GM23338 (cell line): ENCODE results near the gene DOCK4. TPM values are rescaled to one million over a fixed set of nuclear protein-coding genes. Genes with fewer than 3 reads are reported as not detected.

ENCODE experiments used
- ATAC-seq: fragments of 200-7000 bp; cut with Tn5 transposase; 3 replicates; pipeline ENCODE4 v1.9.1; 2020
- DNase-seq: peaks from one replicate; pipeline ENCODE4 v3.0.0-alpha.2; 2015; ENCODE audit warnings: low spot score
- H2AFZ ChIP-seq: fragments of 200-600 bp; sonication (generic); 2 replicates; pipeline ENCODE4 v1.8.0; 2016; ENCODE audit warnings: antibody characterized with exemption, mild to moderate bottlenecking, moderate library complexity
- H3F3A ChIP-seq: fragments of 200-600 bp; sonication (generic); replicated peaks from 2 replicates; pipeline ENCODE4 v1.8.0; 2017; ENCODE audit warnings: antibody characterized with exemption, mixed run types, low read depth
- H3K27ac ChIP-seq: fragments of 200-600 bp; sonication (generic); 2 replicates; pipeline ENCODE4 v1.6.1; 2016; ENCODE audit warnings: low read depth
- H3K27me3 ChIP-seq: fragments of 200-600 bp; sonication (generic); 2 replicates; pipeline ENCODE4 v1.8.0; 2016; ENCODE audit warnings: mild to moderate bottlenecking, mixed run types, moderate library complexity; ENCODE audit not compliant: insufficient read depth
- H3K36me3 ChIP-seq: fragments of 200-600 bp; sonication (generic); 2 replicates; pipeline ENCODE4 v1.8.0; 2016; ENCODE audit warnings: mild to moderate bottlenecking; ENCODE audit not compliant: insufficient read depth
- H3K4me1 ChIP-seq: fragments of 200-600 bp; sonication (generic); 2 replicates; pipeline ENCODE4 v1.8.0; 2016; ENCODE audit warnings: mild to moderate bottlenecking, moderate library complexity; ENCODE audit not compliant: insufficient read depth
- H3K4me2 ChIP-seq: fragments of 200-600 bp; sonication (generic); 2 replicates; pipeline ENCODE4 v1.7.1; 2017; ENCODE audit warnings: mixed run types
- H3K4me3 ChIP-seq: fragments of 200-600 bp; sonication (generic); 2 replicates; pipeline ENCODE4 v1.6.1; 2016; ENCODE audit warnings: mixed run types
- H3K79me2 ChIP-seq: fragments of 200-600 bp; sonication (generic); replicated peaks from 2 replicates; pipeline ENCODE4 v1.8.0; 2017; ENCODE audit warnings: mild to moderate bottlenecking; ENCODE audit not compliant: insufficient read depth
- H3K9me2 ChIP-seq: fragments of 200-600 bp; sonication (generic); 2 replicates; pipeline ENCODE4 v1.8.0; 2017; ENCODE audit not compliant: insufficient read depth
- H4K20me1 ChIP-seq: fragments of 200-600 bp; sonication (generic); replicated peaks from 2 replicates; pipeline ENCODE4 v1.8.0; 2017; ENCODE audit warnings: mild to moderate bottlenecking; ENCODE audit not compliant: insufficient read depth
- H3K27ac Mint-ChIP-seq: 2 replicates; pipeline ENCODE4 v1.8.0; 2020; ENCODE audit warnings: inconsistent platforms, mild to moderate bottlenecking, moderate library complexity, mixed read lengths
- H3K27me3 Mint-ChIP-seq: 3 replicates; pipeline ENCODE4 v1.8.0; 2022; ENCODE audit warnings: low read depth, mild to moderate bottlenecking, moderate library complexity, mixed read lengths, inconsistent platforms; ENCODE audit not compliant: insufficient read depth, poor library complexity
- H3K36me3 Mint-ChIP-seq: 3 replicates; pipeline ENCODE4 v1.8.0; 2021; ENCODE audit warnings: low read depth, mild to moderate bottlenecking, inconsistent platforms, moderate library complexity, mixed read lengths
- H3K4me1 Mint-ChIP-seq: 3 replicates; pipeline ENCODE4 v1.8.0; 2020; ENCODE audit warnings: mild to moderate bottlenecking, inconsistent platforms, mixed read lengths
- H3K4me3 Mint-ChIP-seq: 3 replicates; pipeline ENCODE4 v1.8.0; 2021; ENCODE audit warnings: moderate library complexity, mild to moderate bottlenecking, inconsistent platforms, mixed read lengths
- H3K9me3 Mint-ChIP-seq: 3 replicates; pipeline ENCODE4 v1.8.0; 2020; ENCODE audit warnings: moderate library complexity, mild to moderate bottlenecking, inconsistent platforms, mixed read lengths
- CREB1 ChIP-seq: fragments of 250-450 bp; sonication (Bioruptor Pico); IDR thresholded peaks from 2 replicates; pipeline ENCODE4 v1.5.0; 2020; ENCODE audit warnings: low read depth, mild to moderate bottlenecking, moderate library complexity
- CTCF ChIP-seq, 2 experiments: fragments of 200-600 bp in 1 of 2; sonication (generic) in 1 of 2; conservative IDR thresholded peaks; 2 replicates each; pipeline versions ENCODE4 v1.5.1 to v1.6.1; 2016 to 2017; ENCODE audit warnings: antibody characterized with exemption in 2 of 2, low read depth in 2 of 2, mild to moderate bottlenecking in 2 of 2, moderate library complexity in 1 of 2
- ETS1 ChIP-seq: IDR thresholded peaks from 2 replicates; pipeline ENCODE4 v1.6.1; 2016; ENCODE audit warnings: antibody characterized with exemption
- EZH2 ChIP-seq: fragments of 200-600 bp; sonication (generic); IDR thresholded peaks from one replicate; pipeline ENCODE4 v1.8.0; 2017; ENCODE audit warnings: antibody characterized with exemption, mild to moderate bottlenecking, low read depth; ENCODE audit not compliant: unreplicated experiment
- EZH2phosphoT487 ChIP-seq: fragments of 200-600 bp; sonication (generic); IDR thresholded peaks from one replicate; pipeline ENCODE4 v1.8.1; 2018; ENCODE audit warnings: antibody characterized with exemption; ENCODE audit not compliant: unreplicated experiment
- JUNB ChIP-seq: IDR thresholded peaks from one replicate; pipeline ENCODE4 v1.6.1; 2016; ENCODE audit warnings: antibody characterized with exemption; ENCODE audit not compliant: unreplicated experiment
- NANOG ChIP-seq: IDR thresholded peaks from 2 replicates; pipeline ENCODE4 v1.6.1; 2016; ENCODE audit warnings: antibody characterized with exemption, borderline replicate concordance
- POLR2AphosphoS5 ChIP-seq: IDR thresholded peaks from 2 replicates; pipeline ENCODE4 v1.6.1; 2016; ENCODE audit warnings: antibody characterized with exemption, low read depth
- REST ChIP-seq: IDR thresholded peaks from one replicate; pipeline ENCODE4 v1.6.1; 2018; ENCODE audit warnings: antibody characterized with exemption; ENCODE audit not compliant: unreplicated experiment
- STAT1 ChIP-seq: IDR thresholded peaks from one replicate; pipeline ENCODE4 v1.6.1; 2016; ENCODE audit warnings: antibody characterized with exemption; ENCODE audit not compliant: unreplicated experiment
- ZNF114 ChIP-seq: fragments of 250-450 bp; sonication (Bioruptor Pico); IDR thresholded peaks from 2 replicates; pipeline ENCODE4 v1.5.0; 2020; ENCODE audit warnings: mild to moderate bottlenecking, moderate library complexity
- ZNF331 ChIP-seq: fragments of 250-450 bp; sonication (Bioruptor Pico); IDR thresholded peaks from 2 replicates; pipeline ENCODE4 v1.5.0; 2020; ENCODE audit warnings: low read depth, mild to moderate bottlenecking, moderate library complexity
- ZNF462 ChIP-seq: fragments of 250-450 bp; sonication (Bioruptor Pico); IDR thresholded peaks from 2 replicates; pipeline ENCODE4 v1.5.0; 2020; ENCODE audit warnings: mild to moderate bottlenecking, moderate library complexity
- polyA plus RNA-seq: library from polyadenylated mRNA; unstranded; fragments of >200 nt; fragmentation: Nextera tagmentation; extraction: Ambion mirVana; gene quantifications from 2 replicates; pipeline ENCODE4 v1.2.1, GENCODE V29; 2016
- total RNA-seq: library from RNA; depleted of rRNA; stranded (reverse); fragments of >200 nt; shearing (Covaris generic); gene quantifications from 2 replicates; pipeline ENCODE4 v1.2.3, GENCODE V29; 2014

The DOCK4 gene
- total and polyA plus RNA-seq, 2 experiments from 2014 or later = 6.3 to 33.8 TPM

GRCh38 chr7:112019932-112020331 is 186.3 kb downstream of the DOCK4 start:
- peaks cover 14% of the 10 kb centered on the region for H3K4me1 Mint-ChIP-seq
- peaks cover 21% of the 10 kb centered on the region for H3K79me2 ChIP-seq

More at GRCh38 chr7:112019932-112020331, 186.3 kb downstream of the DOCK4 start:
- ATAC-seq = no peak
- Histone ChIP-seq H3K27ac (no peak overlapping the region; the same call in 1 of the 2 replicates), H3F3A (no peaks in the 10 kb centered on the region), H3K4me2 (no peak overlapping the region), H4K20me1 (no peaks in the 10 kb centered on the region), H3K27me3 (no peaks in the 10 kb centered on the region), H3K4me3 (no peak overlapping the region), H2AFZ (no peak overlapping the region), H3K36me3 (no peaks in the 10 kb centered on the region), H3K9me2 (peaks cover 7% of the 10 kb centered on the region; the same call in 1 of the 2 replicates), H3K4me1 (peaks cover 4% of the 10 kb centered on the region; the same call in 1 of the 2 replicates)
- Mint-ChIP-seq H3K27ac (no peak overlapping the region), H3K36me3 (no peaks in the 10 kb centered on the region), H3K9me3 (no peaks in the 10 kb centered on the region), H3K4me3 (no peak overlapping the region), H3K27me3 (no peaks in the 10 kb centered on the region)
- DNase-seq = no peak
- TF ChIP-seq REST = no peak
- no peak for TF ChIP-seq EZH2
- TF ChIP-seq ZNF462 (CRISPR knock-in tag) = no peak
- TF ChIP-seq JUNB = no peak
- TF ChIP-seq STAT1 = no peak
- no peak for TF ChIP-seq POLR2AphosphoS5
- TF ChIP-seq EZH2phosphoT487 = no peak
- no peak for TF ChIP-seq CREB1 (CRISPR knock-in tag)
- TF ChIP-seq CTCF (conservative IDR thresholded peaks at IDR 0.05; ENCODE audit: low read depth in 2 of 2) = no peak
- TF ChIP-seq NANOG = no peak
- TF ChIP-seq ETS1 = no peak
- TF ChIP-seq ZNF114 (CRISPR knock-in tag) = no peak
- no peak for TF ChIP-seq ZNF331
